HG03175 (cell line): ENCODE results near the gene FSHR.
A peak's percentile ranks its signal among the peaks of the same experiment; 100 is the strongest.

ENCODE experiments used
- ATAC-seq: cut with Tn5 transposase; IDR thresholded peaks from one replicate; pipeline ENCODE4 v1.9.1; 2021; ENCODE audit warnings: mild to moderate bottlenecking, moderate library complexity; ENCODE audit not compliant: unreplicated experiment

Gene FSHR

GRCh38 chr2:49154140-49154539, at the start of gene FSHR:
Gene FSHR, minus strand, starts transcription at chr2:49154515. Its CDS starts 98 bp downstream, at chr2:49154417.
- ATAC-seq: no peak

- ATAC-seq: no peak
Measured at GRCh38 chr2:49199266-49199665, 45.0 kb upstream of the FSHR start.

- no peak for ATAC-seq
Measured at GRCh38 chr2:49194701-49195100, 40.4 kb upstream of the FSHR start.

- ATAC-seq: no peak
Measured at GRCh38 chr2:49192036-49192435, 37.7 kb upstream of the FSHR start.

GRCh38 chr2:49189512-49190225, 35.4 kb upstream of the FSHR start:
- ATAC-seq: no peak

- no peak for ATAC-seq
Measured at GRCh38 chr2:49186050-49186648, 31.8 kb upstream of the FSHR start.

GRCh38 chr2:49178656-49179055, 24.3 kb upstream of the FSHR start:
- ATAC-seq: no peak

- no peak for ATAC-seq
Measured at GRCh38 chr2:49177194-49177593, 22.9 kb upstream of the FSHR start.

- no peak for ATAC-seq
Measured at GRCh38 chr2:49175831-49176230, 21.5 kb upstream of the FSHR start.

GRCh38 chr2:49174750-49175149, 20.4 kb upstream of the FSHR start:
- no peak for ATAC-seq

- no peak for ATAC-seq
Measured at GRCh38 chr2:49167131-49167530, 12.8 kb upstream of the FSHR start.

- ATAC-seq: no peak
Measured at GRCh38 chr2:49165662-49166061, 11.3 kb upstream of the FSHR start.

- no peak for ATAC-seq
Measured at GRCh38 chr2:49164729-49165128, 10.4 kb upstream of the FSHR start.

GRCh38 chr2:49162151-49162550, 7.8 kb upstream of the FSHR start:
- ATAC-seq: no peak

GRCh38 chr2:49154891-49155290, 576 bp upstream of the FSHR start:
- no peak for ATAC-seq

GRCh38 chr2:49153252-49153651, 1.1 kb downstream of the FSHR start:
- ATAC-seq: no peak

- ATAC-seq: no peak
Measured at GRCh38 chr2:49152824-49153223, 1.5 kb downstream of the FSHR start.

- no peak for ATAC-seq
Measured at GRCh38 chr2:49146401-49146800, 7.9 kb downstream of the FSHR start.

- ATAC-seq: no peak
Measured at GRCh38 chr2:49131801-49132200, 22.5 kb downstream of the FSHR start.

- peak; percentile 98 for ATAC-seq
Measured at GRCh38 chr2:49129034-49129433, 25.3 kb downstream of the FSHR start.

GRCh38 chr2:49123600-49123999, 30.7 kb downstream of the FSHR start:
- ATAC-seq: no peak

- no peak for ATAC-seq
Measured at GRCh38 chr2:49122107-49122506, 32.2 kb downstream of the FSHR start.

- ATAC-seq: no peak
Measured at GRCh38 chr2:49113046-49113445, 41.3 kb downstream of the FSHR start.
